ENCODE measurements around the gene HSD17B14. TPM values are rescaled to one million over a fixed set of nuclear protein-coding genes. Genes with fewer than 3 reads are reported as not detected.

HSD17B14 gene
- total and polyA plus RNA-seq, 2 of the 13 experiments (the other 11 are each of a cell fraction or from before 2014, with no cell fraction given), result 0.58 to 1.2 TPM

GRCh38 chr19:48872884-48873475 lies 36.7 kb upstream of the HSD17B14 start (continued):
- TF ChIP-seq ZNF503 (CRISPR knock-in tag; IDR thresholded peaks at IDR 0.05) (no peak), PREB (CRISPR knock-in tag; IDR thresholded peaks at IDR 0.05) (no peak), BRF2 (CRISPR knock-in tag; IDR thresholded peaks at IDR 0.05) (no peak), SRY (CRISPR knock-in tag; IDR thresholded peaks at IDR 0.05) (no peak; the same call in 1 of the 2 replicates), ZNF331 (CRISPR knock-in tag; IDR thresholded peaks at IDR 0.05) (0 out of 2 replicates have a peak, but pooled peaks have one; percentile 26), SNAPC5 (CRISPR knock-in tag; IDR thresholded peaks at IDR 0.05; ENCODE audit: borderline replicate concordance) (no peak), ZNF326 (CRISPR knock-in tag; IDR thresholded peaks at IDR 0.05; ENCODE audit: borderline replicate concordance) (no peak), MAFG (CRISPR knock-in tag; IDR thresholded peaks at IDR 0.05) (no peak), E2F5 (CRISPR knock-in tag; conservative IDR thresholded peaks at IDR 0.05) (no peak), ZNF552 (CRISPR knock-in tag; IDR thresholded peaks at IDR 0.05; ENCODE audit: borderline replicate concordance) (no peak), ZNF607 (CRISPR knock-in tag; IDR thresholded peaks at IDR 0.05; ENCODE audit: borderline replicate concordance) (no peak; the same call in 1 of the 2 replicates), ATF5 (CRISPR knock-in tag; IDR thresholded peaks at IDR 0.05; ENCODE audit: low read depth) (no peak), ZNF281 (CRISPR knock-in tag; IDR thresholded peaks at IDR 0.05; ENCODE audit: borderline replicate concordance) (no peak), ZNF841 (CRISPR knock-in tag; IDR thresholded peaks at IDR 0.05; ENCODE audit: borderline replicate concordance) (no peak), MEF2D (CRISPR knock-in tag; IDR thresholded peaks at IDR 0.05) (no peak; the same call in 1 of the 2 replicates)

All from HepG2 (cell line).